Measurements from ENCODE around the gene HMCN1.

HMCN1 gene

DNA sequence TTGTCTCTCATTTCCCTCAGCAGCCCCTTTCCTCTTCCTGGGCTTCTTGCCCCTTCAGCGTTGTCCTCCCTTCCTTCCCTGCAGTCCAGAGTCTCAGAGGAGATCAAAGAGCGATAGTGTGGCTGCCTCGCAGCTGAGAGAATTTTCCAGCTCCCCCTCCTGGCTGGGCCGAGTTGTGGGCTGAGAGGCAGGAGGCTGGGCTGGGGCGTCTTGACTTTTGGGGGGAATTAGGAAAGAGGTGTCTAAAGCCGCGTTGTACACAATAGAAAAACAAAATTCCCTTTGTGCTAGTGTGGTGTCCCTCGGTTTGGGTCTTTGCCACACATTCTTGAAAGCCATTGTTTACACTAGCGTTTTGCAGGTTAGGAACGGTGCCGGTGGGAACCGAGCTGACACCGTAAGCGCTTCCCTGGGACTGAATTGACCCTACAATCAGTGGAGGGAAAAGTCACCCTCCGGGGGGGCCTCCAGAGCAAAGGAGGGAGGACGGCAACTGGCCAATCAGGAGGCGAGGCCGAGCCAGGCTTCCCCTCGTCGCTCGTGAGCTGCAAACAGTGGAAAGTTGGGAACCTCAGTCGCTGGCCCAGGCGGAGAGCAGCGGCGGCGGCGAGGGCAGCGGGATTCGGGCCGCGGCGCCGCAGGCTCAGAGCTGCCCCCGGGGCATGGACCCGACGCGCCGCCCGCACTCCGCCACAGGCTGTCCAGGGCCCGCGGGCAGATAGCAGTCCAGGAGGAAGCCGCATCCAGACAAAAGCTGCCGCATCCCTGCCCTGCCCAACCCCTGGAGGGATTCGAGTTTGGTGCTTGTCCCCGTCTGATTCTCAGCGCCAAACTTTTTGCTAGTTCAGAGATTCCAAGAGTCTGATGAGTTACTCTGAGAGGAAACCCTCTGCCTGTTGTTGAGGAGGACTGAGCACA lies at the start of gene HMCN1:
Gene HMCN1, plus strand, starts transcription at position 574 of the 918 bp plus-strand sequence. CDS start 389 bp downstream, outside the sequence.
- peak; percentile 82 for DNase-seq

DNA sequence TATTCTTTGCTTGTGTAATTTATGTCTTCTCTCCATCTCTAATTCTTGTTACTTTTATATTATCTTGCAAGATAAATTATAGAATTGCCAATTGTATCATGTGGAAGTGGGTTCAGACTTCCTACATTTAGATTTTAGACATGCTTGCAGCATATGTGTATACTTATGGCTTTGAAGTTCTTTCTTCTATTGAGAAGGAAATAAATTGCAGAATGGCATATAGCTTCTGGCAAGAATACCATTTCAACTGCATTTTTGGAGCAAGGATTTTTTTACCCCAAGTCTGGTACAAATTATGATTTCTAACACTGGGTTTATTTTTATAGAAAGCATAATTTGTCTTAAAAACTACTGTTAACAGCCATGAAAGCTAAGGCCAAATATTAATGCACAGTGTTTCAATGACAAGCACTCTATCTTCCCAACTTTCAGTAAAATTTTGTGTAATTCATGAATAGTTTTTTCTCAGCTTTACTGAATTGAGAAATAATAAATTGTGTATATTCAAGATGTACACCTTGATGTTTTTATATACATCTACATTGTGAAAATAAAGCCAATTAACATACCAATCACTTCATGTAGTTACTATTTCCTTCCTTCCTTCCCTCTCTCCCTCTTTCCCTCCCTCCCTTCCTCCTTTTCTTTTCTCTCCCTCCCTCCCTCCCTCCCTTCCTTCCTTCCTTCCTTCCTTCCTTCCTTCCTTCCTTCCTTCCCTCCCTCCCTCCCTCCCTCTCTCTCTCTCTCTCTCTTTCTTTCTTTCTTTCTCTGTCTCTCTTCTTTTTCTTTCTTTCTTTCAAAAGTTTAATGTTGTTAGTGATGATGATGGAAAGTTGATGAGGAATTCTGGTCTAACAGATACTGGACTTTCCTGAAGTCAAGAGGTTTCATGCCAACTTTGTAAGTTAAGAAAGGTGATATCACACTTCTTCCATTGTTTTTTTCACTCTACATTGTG lies 47.1 kb upstream of the HMCN1 start:
- DNase-seq: no peak

DNA sequence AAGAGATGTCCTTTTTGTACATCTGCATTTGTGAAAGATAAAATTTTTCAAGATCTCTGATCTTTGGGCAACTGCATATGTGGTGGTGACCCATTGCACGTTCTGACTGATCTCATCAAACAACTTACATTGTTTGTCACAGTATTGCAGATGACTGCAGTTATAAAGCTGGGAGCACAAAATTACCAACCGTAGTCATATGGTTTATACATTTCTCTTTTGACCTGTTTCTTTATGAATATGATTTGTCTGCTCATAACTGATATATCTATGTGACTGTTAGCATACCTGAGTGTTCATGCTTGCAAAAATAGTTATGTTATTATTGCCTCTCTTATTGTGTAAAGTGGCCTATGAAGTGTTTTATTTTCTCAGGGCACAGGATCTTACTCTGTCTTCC lies 43.7 kb upstream of the HMCN1 start:
- no peak for DNase-seq

GRCh38 chr1:185693654-185694053 lies 40.5 kb upstream of the HMCN1 start:
- DNase-seq: no peak

GRCh38 chr1:185694081-185694480 lies 40.1 kb upstream of the HMCN1 start:
- no peak for DNase-seq

- no peak for DNase-seq
These were observed 38.9 kb upstream of the HMCN1 start for GRCh38 chr1:185695299-185695698.

GRCh38 chr1:185696422-185697150 lies 37.6 kb upstream of the HMCN1 start:
- DNase-seq: no peak

DNA sequence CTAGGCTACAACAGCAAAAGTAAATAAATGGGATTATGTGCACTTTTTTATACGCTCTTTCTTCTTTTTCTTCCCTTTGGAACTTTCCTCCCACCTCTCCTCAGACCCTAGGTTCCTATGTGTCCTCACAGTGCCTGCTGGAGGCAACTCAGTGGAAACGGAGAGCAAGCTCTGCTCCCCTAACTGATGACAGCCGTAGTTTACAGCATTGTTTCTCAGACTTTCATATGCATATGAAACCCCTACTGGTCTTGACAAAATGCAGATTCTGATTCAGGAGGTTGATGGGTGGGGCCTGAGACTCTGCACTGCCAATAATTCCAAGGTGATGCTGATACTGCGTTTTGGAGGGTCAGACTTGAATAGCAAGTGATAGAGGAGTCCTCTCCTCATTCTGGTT lies 34.3 kb upstream of the HMCN1 start:
- DNase-seq: no peak

DNA sequence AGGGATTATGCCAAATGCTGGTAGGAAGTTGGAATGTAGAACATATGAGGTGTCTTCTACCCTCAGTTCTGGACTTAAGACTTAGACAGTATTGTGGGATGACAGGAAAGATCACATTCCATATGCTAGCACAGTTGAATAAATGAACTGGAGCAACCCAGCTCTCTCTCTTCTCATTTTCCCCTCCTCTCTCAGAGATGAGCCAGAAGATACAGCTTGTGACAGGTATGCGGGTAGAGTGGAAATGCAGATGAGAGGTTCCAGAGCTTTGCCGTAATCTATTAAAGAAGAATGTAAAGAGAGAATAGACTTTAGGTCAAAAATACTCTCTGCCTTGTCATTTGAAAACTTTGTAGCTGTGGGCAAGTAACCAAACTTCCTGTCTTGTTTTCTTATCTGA lies 32.5 kb upstream of the HMCN1 start:
- DNase-seq: no peak

DNA sequence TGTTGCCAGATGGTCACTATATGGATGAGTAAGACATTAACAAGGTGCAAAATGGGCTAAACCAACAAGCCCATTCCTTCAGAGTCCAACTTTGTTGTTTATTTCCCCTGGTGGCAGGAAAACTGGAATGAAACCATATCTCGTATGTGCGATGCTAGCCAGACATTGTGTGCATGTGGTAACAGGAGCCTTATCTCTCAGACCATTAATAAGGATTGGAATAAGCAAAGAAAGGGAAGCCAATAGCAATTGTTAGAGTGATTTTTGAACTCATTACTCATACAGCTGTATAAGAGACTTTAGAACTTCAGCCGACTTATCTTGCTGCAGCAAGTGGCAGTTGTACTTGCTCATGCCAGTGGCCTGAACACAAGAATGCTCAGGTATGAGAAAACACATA lies 30.0 kb upstream of the HMCN1 start:
- DNase-seq: no peak

GRCh38 chr1:185716095-185716494 lies 18.1 kb upstream of the HMCN1 start:
- no peak for DNase-seq

- no peak for DNase-seq
These were observed 15.2 kb upstream of the HMCN1 start for GRCh38 chr1:185719021-185719420.

- DNase-seq: no peak
These were observed 13.4 kb upstream of the HMCN1 start for GRCh38 chr1:185720633-185721272.

DNA sequence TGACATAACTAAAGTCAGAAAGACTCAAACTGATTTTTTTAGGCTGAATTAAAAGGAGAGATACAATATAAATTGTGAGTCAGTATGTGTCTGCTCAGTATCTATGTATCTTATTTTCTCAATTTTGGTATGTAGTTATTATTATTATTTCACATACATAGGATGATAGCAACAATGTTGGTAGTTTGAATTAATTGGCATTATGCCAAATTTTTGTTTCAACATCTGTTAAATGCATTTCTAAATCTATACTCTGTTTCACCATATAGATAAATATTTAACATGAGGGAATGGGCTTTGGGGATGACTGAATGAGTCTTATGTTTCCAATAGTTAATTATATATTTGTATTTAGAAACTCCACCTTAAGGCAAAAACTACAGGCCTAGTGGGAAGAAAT lies 12.6 kb upstream of the HMCN1 start:
- no peak for DNase-seq

- no peak for DNase-seq
These were observed 12.1 kb upstream of the HMCN1 start for GRCh38 chr1:185722098-185722497.

- DNase-seq: no peak
These were observed 6.5 kb upstream of the HMCN1 start for GRCh38 chr1:185727726-185728125.

GRCh38 chr1:185731446-185731845 lies 2.7 kb upstream of the HMCN1 start:
- DNase-seq: no peak

DNA sequence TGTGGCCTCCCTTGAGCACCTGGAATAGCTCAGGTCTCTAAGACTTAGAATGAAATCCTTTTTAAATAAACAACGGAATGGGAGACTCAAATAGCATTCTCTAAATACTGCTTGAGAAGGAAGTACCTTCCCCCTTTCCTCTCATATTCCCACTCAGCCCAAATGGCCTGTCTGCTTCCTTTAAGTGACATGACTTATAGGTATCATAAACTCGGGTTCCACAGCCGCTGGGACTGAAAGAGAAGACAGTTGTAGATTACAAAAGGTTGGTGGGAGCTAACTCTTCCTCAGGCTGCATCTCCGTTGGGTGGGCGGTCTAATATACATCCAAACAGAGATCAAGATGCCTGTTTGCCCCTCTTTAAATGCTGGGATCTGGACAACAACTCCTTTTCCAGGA lies 1.2 kb upstream of the HMCN1 start:
- DNase-seq: no peak

DNA sequence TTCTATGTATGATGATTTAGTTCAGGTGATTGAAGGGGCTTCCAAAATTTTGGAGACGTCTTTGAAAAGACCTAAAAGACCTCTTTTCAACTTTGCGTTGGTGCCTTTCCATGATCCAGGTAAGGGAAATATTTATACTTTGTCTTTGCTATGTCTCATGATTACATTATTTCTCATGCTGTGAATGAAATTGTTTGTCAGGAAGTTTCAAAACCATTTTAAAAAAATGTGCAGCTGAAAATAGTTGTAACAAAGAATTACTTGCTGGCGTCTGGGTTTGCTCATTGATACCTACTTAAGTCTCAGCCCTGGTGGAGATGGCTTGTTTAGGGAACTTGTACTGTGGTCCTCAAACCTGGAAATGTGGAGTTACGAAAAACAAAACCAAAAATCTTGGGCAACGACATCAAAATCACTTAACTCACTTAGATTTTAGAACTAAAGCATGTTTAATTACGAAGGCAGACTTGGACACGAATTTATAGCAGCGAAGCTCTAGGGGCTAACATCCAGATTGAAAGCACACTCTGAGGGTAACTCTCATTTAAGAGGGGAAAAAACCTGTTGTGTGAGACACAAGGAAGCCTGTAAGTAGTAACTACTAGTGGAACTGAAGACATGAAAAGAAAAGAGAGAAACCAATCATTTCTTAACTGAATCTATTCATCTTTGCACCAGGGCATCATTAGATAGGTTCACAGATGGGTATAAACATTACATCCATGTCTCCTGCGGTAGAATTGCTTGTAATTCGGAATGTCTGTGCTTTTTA lies 924 bp downstream of the HMCN1 start:
- DNase-seq: no peak

GRCh38 chr1:185735701-185736064 lies 1.5 kb downstream of the HMCN1 start:
- no peak for DNase-seq

DNA sequence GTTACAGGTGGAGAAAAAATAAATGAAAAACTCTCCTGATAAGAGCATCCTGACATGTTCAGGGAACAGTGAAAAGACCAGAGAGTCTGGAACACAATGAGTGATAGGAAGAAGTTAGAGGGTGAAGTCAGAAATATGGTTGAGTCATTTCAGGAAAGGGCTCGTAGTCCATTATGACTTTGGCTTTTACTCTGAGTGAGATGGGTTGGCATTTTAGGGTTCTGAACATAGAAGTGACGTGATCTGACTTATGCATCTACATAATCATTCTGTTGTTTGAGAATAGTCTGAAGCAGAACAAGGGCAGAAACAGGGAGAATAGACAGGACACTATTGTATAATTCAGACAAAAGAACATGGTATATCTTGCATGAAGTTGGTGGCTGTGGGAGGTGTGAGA lies 5.8 kb downstream of the HMCN1 start:
- DNase-seq: no peak

DNA sequence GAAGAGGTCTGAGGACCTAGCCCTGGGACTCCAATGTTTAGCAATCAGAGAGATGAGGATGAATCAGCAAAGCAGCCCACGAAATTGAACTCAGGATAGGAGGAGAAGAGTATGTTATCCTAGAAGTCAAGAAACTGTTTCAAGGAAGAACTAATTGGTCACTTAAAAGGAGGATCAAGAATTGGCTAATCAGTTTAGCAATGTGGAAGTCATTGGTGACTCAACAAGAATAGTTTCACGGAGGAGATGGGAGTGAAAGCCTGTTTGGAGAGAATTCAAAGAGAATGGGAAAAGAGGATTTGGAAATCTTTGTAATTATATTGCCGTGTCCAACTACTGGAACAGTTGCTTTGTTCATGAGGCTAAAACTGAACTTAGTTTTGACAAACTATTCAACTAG lies 7.4 kb downstream of the HMCN1 start:
- DNase-seq: no peak
